Measurements from ENCODE around the gene MNAT1.
"Not testable (repeated sequence)": the region's sequence is repeated elsewhere in the genome, so short reads cannot be mapped to it uniquely, and the experiment has no call there.

GRCh38 chr14:60779745-60780514 lies 45.4 kb downstream of the MNAT1 start:
- TF ChIP-seq, protein P1, sequence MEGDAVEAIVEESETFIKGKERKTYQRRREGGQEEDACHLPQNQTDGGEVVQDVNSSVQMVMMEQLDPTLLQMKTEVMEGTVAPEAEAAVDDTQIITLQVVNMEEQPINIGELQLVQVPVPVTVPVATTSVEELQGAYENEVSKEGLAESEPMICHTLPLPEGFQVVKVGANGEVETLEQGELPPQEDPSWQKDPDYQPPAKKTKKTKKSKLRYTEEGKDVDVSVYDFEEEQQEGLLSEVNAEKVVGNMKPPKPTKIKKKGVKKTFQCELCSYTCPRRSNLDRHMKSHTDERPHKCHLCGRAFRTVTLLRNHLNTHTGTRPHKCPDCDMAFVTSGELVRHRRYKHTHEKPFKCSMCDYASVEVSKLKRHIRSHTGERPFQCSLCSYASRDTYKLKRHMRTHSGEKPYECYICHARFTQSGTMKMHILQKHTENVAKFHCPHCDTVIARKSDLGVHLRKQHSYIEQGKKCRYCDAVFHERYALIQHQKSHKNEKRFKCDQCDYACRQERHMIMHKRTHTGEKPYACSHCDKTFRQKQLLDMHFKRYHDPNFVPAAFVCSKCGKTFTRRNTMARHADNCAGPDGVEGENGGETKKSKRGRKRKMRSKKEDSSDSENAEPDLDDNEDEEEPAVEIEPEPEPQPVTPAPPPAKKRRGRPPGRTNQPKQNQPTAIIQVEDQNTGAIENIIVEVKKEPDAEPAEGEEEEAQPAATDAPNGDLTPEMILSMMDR (conservative IDR thresholded peaks at IDR 0.05) = not testable (repeated sequence)
- not testable (repeated sequence) for TF ChIP-seq EZH2 (IDR thresholded peaks at IDR 0.05; ENCODE audit: low read depth)

Measured in PC-9 (cell line).